HS-5 (cell line): Measurements from ENCODE around the gene CACNG4.

Experiments
- DNase-seq: peaks from one replicate; pipeline ENCODE4 v3.0.0-alpha.2; 2012; ENCODE audit warnings: low read depth

The CACNG4 gene

GRCh38 chr17:66944351-66945146, 20.0 kb upstream of the CACNG4 start:
- DNase-seq, result no peak

- no peak for DNase-seq
Observed at GRCh38 chr17:66945147-66945835, 19.2 kb upstream of the CACNG4 start.

- DNase-seq, result no peak
Observed at GRCh38 chr17:66946251-66946650, 18.3 kb upstream of the CACNG4 start.

- DNase-seq, result no peak
Observed at GRCh38 chr17:66947311-66947710, 17.2 kb upstream of the CACNG4 start.

GRCh38 chr17:66948061-66948750, 16.3 kb upstream of the CACNG4 start:
- no peak for DNase-seq

- DNase-seq, result no peak
Observed at GRCh38 chr17:66949501-66949900, 15.0 kb upstream of the CACNG4 start.

GRCh38 chr17:66950325-66950724, 14.2 kb upstream of the CACNG4 start:
- DNase-seq, result no peak

GRCh38 chr17:66950886-66951604, 13.5 kb upstream of the CACNG4 start:
- no peak for DNase-seq

GRCh38 chr17:66951605-66951953, 12.9 kb upstream of the CACNG4 start:
- no peak for DNase-seq

- DNase-seq, result no peak
Observed at GRCh38 chr17:66952031-66952524, 12.4 kb upstream of the CACNG4 start.

GRCh38 chr17:66952681-66953629, 11.6 kb upstream of the CACNG4 start:
- DNase-seq, result no peak

- DNase-seq, result no peak
Observed at GRCh38 chr17:66953630-66954020, 10.9 kb upstream of the CACNG4 start.

- no peak for DNase-seq
Observed at GRCh38 chr17:66954632-66955031, 9.9 kb upstream of the CACNG4 start.

GRCh38 chr17:66955821-66956220, 8.7 kb upstream of the CACNG4 start:
- DNase-seq, result no peak

GRCh38 chr17:66956941-66957340, 7.6 kb upstream of the CACNG4 start:
- no peak for DNase-seq

GRCh38 chr17:66957343-66957742, 7.2 kb upstream of the CACNG4 start:
- DNase-seq, result no peak

GRCh38 chr17:66957951-66958579, 6.4 kb upstream of the CACNG4 start:
- DNase-seq, result no peak

GRCh38 chr17:66959641-66960375, 4.7 kb upstream of the CACNG4 start:
- DNase-seq, result no peak

GRCh38 chr17:66960613-66961012, 3.9 kb upstream of the CACNG4 start:
- no peak for DNase-seq

GRCh38 chr17:66963521-66963908, 992 bp upstream of the CACNG4 start:
- DNase-seq, result no peak
